GM18870 (cell line): Measurements from ENCODE around the gene MYL3.

Experiments
- ATAC-seq: cut with Tn5 transposase; IDR thresholded peaks from one replicate; pipeline ENCODE4 v1.9.1; 2021; ENCODE audit warnings: moderate library complexity; ENCODE audit not compliant: unreplicated experiment

Gene MYL3

DNA sequence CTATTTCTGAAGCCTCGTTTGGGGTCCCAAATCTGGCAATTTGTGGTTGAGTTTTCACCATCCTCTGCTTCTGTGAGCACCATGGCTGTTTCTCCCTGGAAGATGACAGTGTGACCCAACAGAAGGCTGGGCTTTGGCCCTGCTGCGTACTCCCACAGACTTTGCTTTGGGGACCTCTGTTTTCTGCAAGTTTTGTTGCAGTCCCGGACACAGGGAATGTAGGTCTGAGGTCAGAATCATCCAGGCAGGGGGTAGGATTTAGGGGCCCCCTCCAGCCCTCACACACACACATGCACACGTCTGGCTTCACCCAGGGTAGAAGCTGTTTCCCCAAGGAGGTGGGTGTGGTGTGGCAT lies 20.6 kb upstream of the MYL3 start:
- no peak for ATAC-seq

DNA sequence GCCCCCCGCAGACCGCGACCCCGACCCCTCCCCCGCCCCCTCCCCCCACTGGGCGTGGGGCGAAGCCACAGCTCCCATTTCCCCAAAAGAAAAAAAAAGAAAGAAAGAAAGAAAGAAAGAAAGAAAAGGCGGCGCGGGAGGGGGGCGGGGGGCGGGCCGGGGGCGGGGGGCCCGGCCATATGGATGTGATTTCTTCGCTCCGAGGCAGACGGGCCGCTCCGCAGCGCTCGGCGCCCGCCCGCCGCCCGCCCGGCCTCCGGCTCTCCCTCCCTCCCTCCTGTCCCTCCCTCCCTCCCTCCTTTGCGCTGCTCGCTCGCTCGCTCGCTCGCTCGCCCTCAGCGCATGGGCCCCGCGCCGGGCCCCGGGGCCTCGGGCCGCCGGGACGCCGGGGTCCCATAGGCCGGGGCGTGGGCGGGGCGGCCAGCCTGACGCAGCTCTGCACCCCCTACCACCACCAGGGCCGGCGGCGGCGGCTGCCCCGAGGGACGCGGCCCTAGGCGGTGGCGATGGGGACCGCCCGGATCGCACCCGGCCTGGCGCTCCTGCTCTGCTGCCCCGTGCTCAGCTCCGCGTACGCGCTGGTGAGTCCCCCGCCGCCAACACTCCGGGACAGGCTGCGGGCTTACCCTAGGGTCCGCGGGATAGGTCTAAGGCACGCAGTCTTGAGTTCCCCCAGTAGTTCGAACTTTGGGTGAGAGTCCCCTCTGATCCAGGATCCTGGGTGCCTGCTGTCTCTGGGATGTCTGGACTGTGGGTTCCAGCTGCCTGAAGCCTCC lies 20.0 kb upstream of the MYL3 start:
- ATAC-seq, result no peak

GRCh38 chr3:46882377-46883053 lies 19.3 kb upstream of the MYL3 start:
- ATAC-seq, result no peak

- no peak for ATAC-seq
Observed at GRCh38 chr3:46881596-46882376, 18.5 kb upstream of the MYL3 start.

GRCh38 chr3:46880884-46881595 lies 17.8 kb upstream of the MYL3 start:
- ATAC-seq, result no peak

DNA sequence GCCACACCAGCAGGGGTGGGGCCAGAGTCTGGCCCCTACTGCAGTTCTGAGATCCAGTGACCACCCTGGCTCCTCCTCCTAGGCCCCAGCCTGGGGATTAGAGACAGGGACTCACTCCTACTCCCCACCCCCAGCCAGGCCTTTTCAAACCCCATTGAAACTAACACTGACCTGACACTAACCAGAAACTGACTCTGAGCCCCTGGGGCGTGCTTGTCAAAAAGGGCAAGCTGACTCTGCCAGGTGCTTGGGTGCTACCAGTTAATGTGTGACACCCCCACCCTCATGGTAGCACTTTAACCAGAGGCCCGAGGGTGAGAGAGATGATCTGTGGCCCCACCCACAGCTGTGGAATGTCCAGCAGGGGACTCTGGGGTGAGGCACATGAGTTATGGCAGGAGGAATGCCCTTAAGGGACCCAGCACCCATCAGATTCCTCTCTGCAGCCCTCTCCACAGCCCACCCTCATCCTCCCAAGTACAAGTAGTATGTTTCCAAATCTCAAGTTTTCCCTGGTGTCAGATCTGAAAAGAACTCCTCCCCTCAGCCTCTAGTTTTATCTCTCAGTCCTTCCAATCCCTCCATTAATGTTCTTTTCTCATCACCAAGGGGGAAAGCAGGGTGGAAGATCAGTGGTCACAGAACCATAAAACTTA lies 15.7 kb upstream of the MYL3 start:
- ATAC-seq, result no peak

DNA sequence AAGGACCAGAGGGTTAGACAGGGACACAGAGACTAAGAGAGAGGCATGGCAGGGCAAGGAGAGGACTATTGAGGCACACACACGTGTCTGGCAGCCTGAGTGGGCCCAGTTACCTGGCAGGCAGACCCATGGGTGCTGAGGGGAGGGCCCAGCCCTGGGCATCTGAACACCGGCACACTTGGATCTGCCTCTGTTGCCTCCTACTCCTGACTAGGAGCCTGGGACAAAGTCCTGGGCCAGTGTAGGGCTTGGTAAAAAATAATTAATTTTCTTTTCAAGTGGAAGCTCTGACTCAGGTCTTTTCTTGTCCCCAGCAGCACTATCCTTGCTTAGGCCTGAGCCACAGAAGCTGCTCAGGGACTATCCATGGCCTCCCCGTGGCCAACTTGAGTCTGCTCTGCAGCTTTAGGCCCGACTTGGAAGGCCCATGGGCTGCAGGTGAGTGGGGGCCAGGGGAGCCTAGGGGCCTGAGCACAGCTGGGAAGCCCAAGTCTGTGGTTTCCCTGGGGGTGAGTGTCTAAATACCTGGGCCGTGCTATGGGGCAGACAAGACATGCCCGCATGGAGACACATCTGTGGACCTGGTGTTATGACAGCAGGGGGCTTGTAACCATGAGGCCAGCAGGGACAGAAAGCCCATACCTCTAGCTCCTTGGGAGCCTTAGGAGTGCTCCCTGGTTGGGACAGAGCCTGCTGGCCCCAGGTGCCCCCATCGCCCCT lies 14.3 kb upstream of the MYL3 start, which contains the start of gene PTH1R:
Gene PTH1R (plus strand): TSS at position 316 of the 720 bp plus-strand sequence. CDS start 5,839 bp downstream, outside the sequence.
- ATAC-seq, result no peak

GRCh38 chr3:46876313-46877300 lies 13.4 kb upstream of the MYL3 start:
- ATAC-seq, result no peak

- ATAC-seq, result no peak
Observed at GRCh38 chr3:46875560-46875959, 12.3 kb upstream of the MYL3 start.

DNA sequence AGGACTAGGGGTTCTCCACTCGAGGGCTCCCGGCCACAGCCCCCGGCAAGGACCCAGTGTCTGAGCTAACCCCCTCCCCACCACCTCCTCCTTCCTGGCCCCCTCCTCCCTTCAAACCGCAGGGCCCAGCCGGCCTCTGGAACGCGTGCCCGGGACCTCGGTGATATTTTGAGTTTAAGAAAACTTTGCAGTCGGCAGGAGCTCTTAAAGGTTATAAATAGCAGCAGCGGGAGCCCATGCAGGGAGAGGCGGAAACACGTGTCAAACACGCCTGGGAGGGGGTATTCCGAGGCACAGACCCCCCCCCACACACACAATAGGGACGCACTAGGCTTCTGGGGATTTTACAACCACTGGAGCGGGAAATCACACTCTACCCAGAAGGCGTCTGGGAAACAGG lies 11.2 kb upstream of the MYL3 start:
- no peak for ATAC-seq

GRCh38 chr3:46873521-46873920 lies 10.3 kb upstream of the MYL3 start:
- no peak for ATAC-seq

DNA sequence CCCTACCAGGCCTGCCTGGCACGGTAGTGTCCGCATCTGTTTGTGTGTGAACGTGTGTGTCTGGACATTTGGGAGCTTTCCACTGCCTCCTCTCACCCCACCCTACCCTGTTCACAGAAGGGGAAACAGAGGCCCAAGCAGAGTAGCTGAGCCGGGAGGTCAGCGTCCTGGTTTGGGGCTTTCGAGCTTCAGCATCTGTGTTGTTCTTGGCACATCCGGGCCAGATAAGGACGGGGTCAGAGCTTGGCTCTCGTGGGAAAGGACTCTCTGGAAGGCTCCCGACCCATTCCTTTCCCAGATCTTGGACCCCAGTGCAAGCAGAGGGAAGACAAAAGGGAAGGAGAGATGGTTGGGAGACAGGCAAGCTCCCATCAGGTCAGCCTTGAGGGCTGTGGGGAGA lies 8.0 kb upstream of the MYL3 start:
- ATAC-seq, result no peak

DNA sequence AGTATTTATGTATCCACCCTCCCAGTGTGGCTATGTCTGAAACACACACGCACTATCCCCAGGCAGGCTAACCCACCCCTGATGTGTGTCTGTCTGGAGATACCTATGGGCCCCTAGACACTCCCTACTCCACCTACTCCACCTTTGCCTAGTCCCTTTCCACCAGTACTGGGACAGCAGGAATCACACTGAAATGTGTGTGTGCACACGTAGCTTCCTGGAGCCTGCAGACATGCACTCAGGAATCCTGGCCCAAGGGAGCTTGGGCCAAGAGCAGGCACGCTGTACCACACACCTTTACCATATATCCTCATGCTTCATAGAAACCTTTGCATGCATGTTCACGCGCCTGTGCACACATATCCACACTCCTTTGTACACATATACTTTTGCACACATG lies 7.4 kb upstream of the MYL3 start:
- ATAC-seq, result no peak

- ATAC-seq, result no peak
Observed at GRCh38 chr3:46869440-46869839, 6.2 kb upstream of the MYL3 start.

DNA sequence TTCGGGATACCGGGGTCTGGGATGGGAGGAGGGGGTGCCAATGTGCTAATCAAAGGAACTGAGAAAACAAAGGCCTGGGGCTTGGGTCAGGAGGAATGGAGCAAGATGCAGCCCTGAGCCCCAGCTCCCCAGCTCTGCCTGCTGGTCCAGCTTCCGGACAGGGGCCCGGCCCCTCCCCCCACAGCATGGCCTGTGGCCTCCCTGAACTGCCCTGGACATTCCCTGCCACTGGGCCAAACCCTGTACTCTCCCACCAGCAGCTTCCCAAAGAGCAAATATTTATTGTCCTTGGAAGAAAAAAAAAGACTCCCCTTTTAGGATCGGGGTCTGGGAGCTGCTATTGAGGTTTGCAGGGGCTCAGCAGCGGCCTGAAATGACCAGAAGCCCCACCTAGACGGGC lies 5.7 kb upstream of the MYL3 start:
- no peak for ATAC-seq

- ATAC-seq, result no peak
Observed at GRCh38 chr3:46868287-46868686, 5.0 kb upstream of the MYL3 start.

DNA sequence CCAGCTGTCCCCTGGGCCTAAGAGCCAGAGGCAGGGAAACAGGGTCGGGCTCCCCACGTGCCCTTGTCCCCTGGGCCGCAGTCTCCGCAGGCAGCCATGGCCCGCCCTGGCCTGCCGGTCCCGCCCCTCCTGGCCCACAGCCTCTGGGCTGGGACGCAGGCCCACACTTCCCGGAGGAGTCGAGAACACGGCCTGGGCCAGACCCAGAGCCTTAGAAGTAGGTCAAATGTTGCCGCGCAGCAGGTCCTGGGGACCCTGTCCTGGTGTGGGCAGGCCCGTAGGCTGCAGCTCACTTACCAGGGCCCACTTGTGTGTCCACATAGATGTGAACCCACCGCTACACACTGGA lies 4.3 kb upstream of the MYL3 start:
- no peak for ATAC-seq

GRCh38 chr3:46866720-46867549 lies 3.7 kb upstream of the MYL3 start:
- no peak for ATAC-seq
